MCF 10A (cell line): ENCODE results near the gene FOXP1. TPM values are rescaled to one million over a fixed set of nuclear protein-coding genes. Genes with fewer than 3 reads are reported as not detected.
A peak's percentile ranks its signal among the peaks of the same experiment; 100 is the strongest.

Experiments used
- BruUV-seq: library from RNA; stranded (reverse); fragments of 400-500 nt; replicated peaks from 2 replicates; lab custom pipeline; 2021; lab: Mats Ljungman, UMichigan
- CTCF ChIA-PET: fragments of 300-600 bp; sonication (Branson Sonifier 250); formaldehyde crosslinking; extraction: SDS; loops from one replicate; lab custom pipeline; 2021; ENCODE audit warnings: antibody characterized with exemption, inconsistent platforms; lab: Yijun Ruan, JAX
- POLR2A ChIA-PET: fragments of 300-600, 350-650 bp; sonication (Branson Sonifier 250); formaldehyde crosslinking; extraction: SDS; loops from one replicate; lab custom pipeline; 2020; ENCODE audit warnings: antibody characterized with exemption, inconsistent platforms; lab: Yijun Ruan, JAX
- DNase-seq: peaks from one replicate; pipeline ENCODE4 v3.0.0-alpha.2; 2018; ENCODE audit not compliant: unreplicated experiment
- H3K27ac Mint-ChIP-seq: one replicate; pipeline ENCODE4 v1.8.0; 2022; ENCODE audit warnings: mild to moderate bottlenecking, low read depth, mixed read lengths; ENCODE audit not compliant: unreplicated experiment
- H3K27me3 Mint-ChIP-seq: one replicate; pipeline ENCODE4 v1.8.0; 2022; ENCODE audit warnings: mixed read lengths; ENCODE audit not compliant: insufficient read depth, unreplicated experiment
- H3K36me3 Mint-ChIP-seq: one replicate; pipeline ENCODE4 v1.8.0; 2022; ENCODE audit warnings: mild to moderate bottlenecking, moderate library complexity, mixed read lengths; ENCODE audit not compliant: insufficient read depth, unreplicated experiment
- H3K4me1 Mint-ChIP-seq: one replicate; pipeline ENCODE4 v1.8.0; 2022; ENCODE audit warnings: mixed read lengths; ENCODE audit not compliant: insufficient read depth, unreplicated experiment
- H3K4me3 Mint-ChIP-seq: one replicate; pipeline ENCODE4 v1.8.0; 2022; ENCODE audit warnings: mild to moderate bottlenecking, moderate library complexity, mixed read lengths; ENCODE audit not compliant: unreplicated experiment
- H3K9me3 Mint-ChIP-seq: one replicate; pipeline ENCODE4 v1.8.0; 2022; ENCODE audit warnings: mixed read lengths; ENCODE audit not compliant: unreplicated experiment
- intact Hi-C: fragments of 100-400 bp; cut with micrococcal nuclease; formaldehyde crosslinking; loops from 2 replicates; pipeline ENCODE4 v1.14.1; 2022
- total RNA-seq: library from RNA; stranded (reverse); gene quantifications from 2 replicates; pipeline ENCODE4 v1.2.3, GENCODE V29; 2022
- TF ChIP-seq, protein P1 (sequence below): fragments of 200-600 bp; IDR thresholded peaks from one replicate; pipeline ENCODE4 v1.8.0; 2022; ENCODE audit warnings: antibody characterized with exemption, mild to moderate bottlenecking; ENCODE audit not compliant: unreplicated experiment

Gene FOXP1
- total RNA-seq, 1 experiment from 2014 or later: 49.0 TPM

GRCh38 chr3:71548705-71549384 is 34.7 kb downstream of the FOXP1 start:
- Mint-ChIP-seq H3K36me3 (no peaks in the 10 kb centered on the region), H3K27ac (no peak overlapping the region), H3K27me3 (no peaks in the 10 kb centered on the region), H3K9me3 (no peaks in the 10 kb centered on the region), H3K4me3 (no peak overlapping the region), H3K4me1 (peaks cover 17% of the 10 kb centered on the region)
- CTCF ChIA-PET: interaction anchor here (0.6 to 1.1 kb wide), 5 partner anchors 14 to 572 kb away, joined by 3 to 8 read pairs (median 3); no protein-coding TSS in a partner anchor
- intact Hi-C loops: no loop called here
- TF ChIP-seq, protein P1, sequence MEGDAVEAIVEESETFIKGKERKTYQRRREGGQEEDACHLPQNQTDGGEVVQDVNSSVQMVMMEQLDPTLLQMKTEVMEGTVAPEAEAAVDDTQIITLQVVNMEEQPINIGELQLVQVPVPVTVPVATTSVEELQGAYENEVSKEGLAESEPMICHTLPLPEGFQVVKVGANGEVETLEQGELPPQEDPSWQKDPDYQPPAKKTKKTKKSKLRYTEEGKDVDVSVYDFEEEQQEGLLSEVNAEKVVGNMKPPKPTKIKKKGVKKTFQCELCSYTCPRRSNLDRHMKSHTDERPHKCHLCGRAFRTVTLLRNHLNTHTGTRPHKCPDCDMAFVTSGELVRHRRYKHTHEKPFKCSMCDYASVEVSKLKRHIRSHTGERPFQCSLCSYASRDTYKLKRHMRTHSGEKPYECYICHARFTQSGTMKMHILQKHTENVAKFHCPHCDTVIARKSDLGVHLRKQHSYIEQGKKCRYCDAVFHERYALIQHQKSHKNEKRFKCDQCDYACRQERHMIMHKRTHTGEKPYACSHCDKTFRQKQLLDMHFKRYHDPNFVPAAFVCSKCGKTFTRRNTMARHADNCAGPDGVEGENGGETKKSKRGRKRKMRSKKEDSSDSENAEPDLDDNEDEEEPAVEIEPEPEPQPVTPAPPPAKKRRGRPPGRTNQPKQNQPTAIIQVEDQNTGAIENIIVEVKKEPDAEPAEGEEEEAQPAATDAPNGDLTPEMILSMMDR: no peak
- POLR2A ChIA-PET: interaction anchor here (0.6 to 3.9 kb wide), 5 partner anchors 12 to 101 kb away, joined by 3 to 18 read pairs (median 3); no protein-coding TSS in a partner anchor
- no peak for DNase-seq
- BruUV-seq: no TSS peak

GRCh38 chr3:71547249-71548198 is 36.0 kb downstream of the FOXP1 start:
- TF ChIP-seq, protein P1: no peak

DNA sequence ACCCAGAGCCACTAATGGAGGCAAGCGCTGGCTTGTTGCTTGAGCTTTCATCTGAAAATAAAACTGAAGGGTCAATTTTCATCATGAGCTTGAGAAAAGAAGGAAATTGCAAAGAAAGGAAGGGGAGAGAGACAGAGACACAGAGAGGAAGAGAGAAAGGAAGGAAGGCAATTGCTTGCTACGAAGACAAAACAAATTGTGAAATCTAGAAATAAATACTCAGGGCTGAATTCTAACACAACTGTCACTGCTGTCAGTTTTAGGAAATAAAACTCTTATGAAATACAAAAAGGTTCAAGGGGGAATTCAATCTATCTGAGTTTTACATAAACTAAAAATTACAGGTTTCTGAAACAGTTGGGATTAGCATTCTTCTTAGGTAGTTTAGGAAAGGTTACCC is 36.7 kb downstream of the FOXP1 start:
- Mint-ChIP-seq H3K27ac (no peak overlapping the region), H3K27me3 (no peaks in the 10 kb centered on the region), H3K4me1 (peaks cover 23% of the 10 kb centered on the region), H3K4me3 (no peak overlapping the region), H3K9me3 (no peaks in the 10 kb centered on the region), H3K36me3 (no peaks in the 10 kb centered on the region)
- TF ChIP-seq, protein P1: no peak
- intact Hi-C loops: no loop called here
- CTCF ChIA-PET: interaction anchor here (0.6 to 1.1 kb wide), 3 partner anchors 117 to 1265 kb away, joined by 3 to 4 read pairs (median 3); no protein-coding TSS in a partner anchor
- no peak for DNase-seq
- BruUV-seq: no TSS peak
- POLR2A ChIA-PET: no interaction called here

More at GRCh38 chr3:71547249-71548198, 36.0 kb downstream of the FOXP1 start:
- Mint-ChIP-seq H3K4me3 (no peak overlapping the region), H3K4me1 (peaks cover 19% of the 10 kb centered on the region), H3K36me3 (no peaks in the 10 kb centered on the region), H3K27me3 (no peaks in the 10 kb centered on the region), H3K9me3 (no peaks in the 10 kb centered on the region), H3K27ac (peak overlapping the region; percentile 19)
- BruUV-seq: no TSS peak
- DNase-seq: no peak
- ChIA-PET POLR2A (interaction anchor here (3.9 kb wide), 1 partner anchor 10 kb away, joined by 18 read pairs; no protein-coding TSS in a partner anchor), CTCF (interaction anchor here (0.6 to 1.1 kb wide), 2 partner anchors 35 to 571 kb away, joined by 3 to 4 read pairs; no protein-coding TSS in a partner anchor)
- intact Hi-C loops: no loop called here
